Activated CD8-positive, alpha-beta memory T cell treated with anti-CD3 and anti-CD28 coated beads, Interleukin-2, amount 50 U/mL, for 24 hours (primary cell): ENCODE results near the gene CPM.
"Not testable (repeated sequence)": the region's sequence is repeated elsewhere in the genome, so short reads cannot be mapped to it uniquely, and the experiment has no call there.

Experiments
- DNase-seq: peaks from one replicate; pipeline ENCODE4 v3.0.0-alpha.2; 2020; ENCODE audit errors: extremely low read depth

CPM gene

GRCh38 chr12:68827895-68828671 lies 104.9 kb downstream of the CPM start:
- DNase-seq, result no peak

DNA sequence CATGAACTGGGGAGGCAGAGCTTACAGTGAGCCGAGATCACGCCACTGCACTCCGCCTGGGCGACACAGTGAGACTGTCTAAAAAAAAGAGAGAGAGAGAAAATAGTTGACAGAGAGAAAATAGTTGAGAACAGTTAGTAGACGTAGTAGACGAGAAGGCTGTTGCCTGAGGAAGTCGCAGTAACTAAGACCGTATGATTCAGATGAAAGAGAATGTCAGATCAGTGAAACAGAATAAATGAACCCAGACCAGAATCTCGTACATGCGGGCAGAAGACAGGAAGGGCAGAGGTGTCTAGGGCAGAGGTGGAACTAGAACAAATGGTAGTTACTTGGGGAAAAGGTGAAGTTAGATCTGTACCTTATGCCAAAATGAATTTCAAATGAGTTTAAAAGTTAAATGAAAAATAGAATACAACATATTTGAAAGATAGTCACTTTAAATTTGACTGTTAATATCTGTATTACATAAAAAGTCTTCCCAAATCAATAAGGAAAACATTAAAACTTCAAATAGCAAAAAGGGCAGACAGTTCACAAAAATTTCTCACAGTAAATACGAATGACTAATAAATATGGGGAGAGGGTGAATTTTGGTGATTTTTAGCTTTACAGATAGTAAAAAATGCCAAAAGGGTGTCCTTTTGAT lies 107.3 kb downstream of the CPM start:
- no peak for DNase-seq

DNA sequence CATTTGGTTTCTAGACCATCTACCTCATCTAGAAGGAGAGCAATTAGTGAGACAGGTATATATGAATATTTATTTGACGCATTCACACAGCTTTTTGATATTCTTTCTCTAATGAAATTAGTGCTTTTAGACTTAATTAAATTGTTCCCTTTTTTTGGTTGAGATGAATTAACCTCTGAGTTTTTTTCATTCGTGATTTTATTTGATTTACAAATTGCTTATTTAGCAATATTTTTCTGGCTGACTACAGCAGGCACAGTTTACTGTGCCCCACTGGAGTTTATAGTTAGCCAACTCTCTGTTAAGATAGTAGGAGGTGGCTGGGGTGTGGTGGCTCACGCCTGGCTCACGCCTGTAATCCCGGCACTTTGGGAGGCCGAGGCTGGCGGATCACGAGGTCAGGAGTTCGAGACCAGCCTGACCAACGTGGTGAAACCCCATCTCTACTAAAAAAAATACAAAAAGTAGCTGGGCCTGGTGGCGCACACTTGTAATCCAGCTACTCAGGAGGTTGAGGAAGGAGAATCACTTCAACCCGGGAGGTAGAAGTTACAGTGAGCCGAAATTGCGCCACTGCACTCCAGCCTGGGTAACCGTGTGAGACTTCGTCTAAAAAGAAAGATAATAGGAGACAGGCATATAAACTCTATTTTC lies 108.2 kb downstream of the CPM start:
- DNase-seq, result no peak

DNA sequence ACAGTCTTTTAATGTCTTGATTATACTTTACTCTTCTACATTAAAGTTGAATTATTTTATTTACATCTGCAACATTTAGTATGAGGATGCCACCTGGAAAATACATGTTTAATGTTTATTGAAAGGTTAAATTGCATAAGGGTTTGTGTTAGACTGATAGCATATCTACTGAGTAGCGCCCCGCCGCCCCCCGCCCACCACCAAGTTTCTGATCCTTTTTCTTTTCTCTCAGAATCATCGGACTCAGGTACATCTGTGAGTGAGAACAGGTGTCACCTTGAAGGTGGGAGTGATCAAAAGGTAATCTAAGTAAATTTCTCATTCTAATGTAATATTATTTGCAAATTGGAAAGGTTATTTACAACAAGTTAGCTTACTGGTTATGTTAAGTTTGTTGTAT lies 108.8 kb downstream of the CPM start:
- no peak for DNase-seq

DNA sequence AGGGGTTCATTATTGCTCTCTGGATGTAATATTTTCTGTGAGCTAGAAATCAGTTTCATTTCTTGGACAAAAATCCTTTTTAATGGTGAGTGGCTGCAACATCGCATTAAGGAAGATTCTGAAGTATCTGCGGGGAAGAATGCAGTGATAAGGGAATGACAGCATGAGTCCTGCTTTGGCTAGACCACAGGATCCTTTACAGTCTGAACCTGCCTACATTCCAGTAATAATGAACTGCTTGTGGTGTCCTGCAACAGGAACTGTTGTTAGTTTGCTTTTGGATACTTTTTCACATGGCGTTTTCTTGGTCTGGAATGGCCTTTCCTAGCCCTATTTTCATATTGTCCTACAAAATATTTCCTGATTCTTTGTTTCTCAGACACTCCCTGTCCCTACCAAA lies 109.3 kb downstream of the CPM start:
- DNase-seq, result no peak

DNA sequence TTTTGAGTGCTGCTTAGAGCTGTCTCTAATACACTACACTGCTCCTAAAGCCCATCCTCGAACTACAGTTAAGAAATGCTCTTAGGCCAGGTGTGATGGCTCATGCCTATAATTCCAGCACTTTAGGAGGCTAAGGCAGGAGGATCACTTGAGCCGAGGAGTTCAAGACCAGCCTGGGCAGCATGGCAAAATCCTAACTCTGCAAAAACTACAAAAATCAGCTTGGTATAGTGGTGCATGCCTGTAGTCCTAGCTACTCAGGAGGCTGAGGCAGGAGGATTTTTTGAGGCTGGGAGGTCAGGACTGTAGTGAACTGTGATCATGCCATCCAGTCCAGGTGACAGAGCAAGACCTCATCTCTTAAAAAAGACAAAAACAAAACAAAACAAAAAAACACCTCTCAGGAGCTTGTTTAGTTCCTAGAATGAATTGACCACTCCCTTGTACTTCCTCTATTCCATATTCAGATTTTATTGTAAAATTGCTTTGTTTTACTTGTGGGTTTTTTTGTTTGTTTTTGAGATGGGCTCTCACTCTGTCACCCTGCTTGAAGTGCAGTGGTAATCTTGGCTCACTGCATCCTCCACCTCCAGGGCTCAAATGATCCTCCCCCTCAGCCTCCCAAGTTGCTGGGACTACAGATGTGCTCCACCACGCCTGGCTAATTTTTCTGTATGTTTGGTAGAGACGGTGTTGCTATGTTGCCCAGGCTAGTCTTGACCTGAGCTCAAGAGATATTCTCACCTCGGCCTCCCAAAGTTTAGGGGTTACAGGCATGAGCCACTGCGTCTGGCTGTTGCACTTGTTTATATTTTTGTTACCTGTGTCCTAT lies 111.4 kb downstream of the CPM start:
- DNase-seq, result no peak

GRCh38 chr12:68819481-68819880 lies 113.5 kb downstream of the CPM start:
- DNase-seq, result not testable (repeated sequence)

- no peak for DNase-seq
Measured at GRCh38 chr12:68815928-68816800, 116.8 kb downstream of the CPM start.

GRCh38 chr12:68815232-68815927 lies 117.6 kb downstream of the CPM start:
- DNase-seq, result no peak

GRCh38 chr12:68814490-68815231 lies 118.3 kb downstream of the CPM start:
- no peak for DNase-seq

GRCh38 chr12:68813242-68813593 lies 119.8 kb downstream of the CPM start:
- no peak for DNase-seq

DNA sequence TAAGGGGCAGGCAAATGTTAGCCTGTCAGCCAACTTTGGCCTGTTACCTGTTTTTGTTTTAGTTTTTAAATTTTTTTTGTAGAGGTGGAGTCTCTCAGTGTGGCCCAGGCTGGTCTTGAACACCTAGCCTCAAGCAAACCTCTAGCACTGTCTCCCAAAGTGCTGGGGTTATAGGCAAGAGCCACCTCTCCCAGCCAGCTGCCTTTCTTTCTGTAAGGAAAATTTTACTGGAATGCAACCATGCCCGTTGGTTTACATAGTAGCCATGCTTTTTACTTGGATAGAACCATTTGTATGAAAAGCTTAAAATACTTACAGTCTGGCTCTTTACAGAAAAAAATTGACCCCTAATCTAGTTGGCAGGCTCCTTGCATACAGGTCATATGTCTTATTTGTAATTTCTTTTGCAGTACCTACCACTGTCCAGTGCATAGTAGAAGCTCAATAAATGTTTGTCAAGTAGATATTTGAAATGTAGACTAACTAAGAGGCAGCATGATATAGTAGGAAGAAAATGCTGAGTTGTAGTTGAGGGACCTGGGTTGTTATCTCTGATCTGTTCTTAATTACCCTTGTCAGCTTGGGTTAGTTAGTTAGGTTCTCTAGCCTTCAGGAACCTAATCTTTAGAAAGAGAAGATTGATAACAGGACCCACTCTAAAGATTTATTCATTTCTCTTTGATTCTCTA lies 120.3 kb downstream of the CPM start:
- no peak for DNase-seq

DNA sequence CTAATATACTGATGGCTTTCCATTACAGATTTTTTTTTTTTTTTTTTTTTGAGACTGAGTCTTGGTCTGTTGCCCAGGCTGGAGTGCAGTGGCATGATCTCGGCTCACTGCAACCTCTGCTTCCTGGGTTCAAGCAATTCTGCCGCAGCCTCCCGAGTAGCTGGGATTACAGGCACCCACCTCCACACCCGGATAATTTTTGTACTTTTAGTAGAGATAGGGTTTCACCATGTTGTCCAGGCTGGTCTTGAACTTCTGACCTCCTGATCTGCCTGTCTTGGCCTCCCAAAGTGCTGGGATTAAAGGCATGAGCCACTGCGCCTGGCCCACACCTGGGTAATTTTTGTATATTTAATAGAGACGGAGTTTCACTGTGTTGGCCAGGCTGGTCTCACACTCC lies 121.4 kb downstream of the CPM start:
- not testable (repeated sequence) for DNase-seq

DNA sequence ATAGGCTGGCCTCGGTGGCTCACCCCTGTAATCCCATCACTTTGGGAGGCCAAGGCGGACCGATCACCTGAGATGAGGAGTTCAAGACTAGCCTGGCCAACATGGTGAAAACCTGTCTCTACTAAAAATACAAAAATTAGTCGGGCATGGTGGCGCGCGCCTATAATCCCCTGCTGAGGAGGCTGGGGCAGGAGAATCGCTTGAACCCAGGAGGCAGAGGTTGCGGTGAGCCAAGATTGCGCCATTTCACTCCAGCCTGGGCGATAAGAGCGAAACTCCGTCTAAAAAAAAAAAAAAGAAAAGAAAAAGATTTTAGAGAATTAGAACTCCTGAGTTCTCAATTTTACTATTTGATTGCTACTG lies 123.0 kb downstream of the CPM start:
- not testable (repeated sequence) for DNase-seq

DNA sequence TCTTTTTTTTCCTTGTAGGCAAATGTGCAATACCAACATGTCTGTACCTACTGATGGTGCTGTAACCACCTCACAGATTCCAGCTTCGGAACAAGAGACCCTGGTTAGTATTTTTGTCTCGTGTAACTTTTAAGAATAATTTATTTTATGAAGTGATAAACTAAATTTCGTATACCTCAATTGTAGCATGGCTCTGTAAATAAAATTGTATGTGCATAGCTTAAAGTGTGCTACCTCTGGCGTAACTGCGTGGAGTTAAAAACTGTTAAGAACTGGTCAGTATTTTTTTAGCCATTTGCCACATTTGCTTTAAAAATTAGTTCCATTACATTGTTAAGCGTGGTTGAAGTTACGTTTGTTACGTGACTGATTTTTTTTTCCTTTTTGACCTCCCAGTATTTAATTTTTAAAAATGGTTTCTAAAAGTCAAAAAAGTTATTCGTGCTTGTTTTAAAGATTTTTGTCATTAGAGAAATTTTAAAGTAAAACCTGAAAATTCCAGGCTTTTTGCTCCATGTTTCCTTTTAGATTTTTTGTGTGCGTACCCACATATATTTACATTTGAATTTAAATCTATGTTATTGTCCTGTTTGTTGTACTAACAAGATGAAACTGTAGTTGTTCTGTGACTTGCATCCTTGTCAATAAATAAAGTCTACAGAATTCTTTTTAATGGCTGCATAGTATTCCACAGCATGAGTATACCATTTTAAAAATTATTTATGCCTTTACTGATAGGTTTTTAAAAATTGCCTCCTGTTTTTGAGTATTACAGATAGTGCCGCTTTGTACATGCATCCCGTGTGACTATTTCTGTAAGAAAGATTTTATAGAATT lies 123.6 kb downstream of the CPM start:
- DNase-seq, result no peak

- DNase-seq, result peak; percentile 36
Measured at GRCh38 chr12:68808388-68809189, 124.4 kb downstream of the CPM start.

DNA sequence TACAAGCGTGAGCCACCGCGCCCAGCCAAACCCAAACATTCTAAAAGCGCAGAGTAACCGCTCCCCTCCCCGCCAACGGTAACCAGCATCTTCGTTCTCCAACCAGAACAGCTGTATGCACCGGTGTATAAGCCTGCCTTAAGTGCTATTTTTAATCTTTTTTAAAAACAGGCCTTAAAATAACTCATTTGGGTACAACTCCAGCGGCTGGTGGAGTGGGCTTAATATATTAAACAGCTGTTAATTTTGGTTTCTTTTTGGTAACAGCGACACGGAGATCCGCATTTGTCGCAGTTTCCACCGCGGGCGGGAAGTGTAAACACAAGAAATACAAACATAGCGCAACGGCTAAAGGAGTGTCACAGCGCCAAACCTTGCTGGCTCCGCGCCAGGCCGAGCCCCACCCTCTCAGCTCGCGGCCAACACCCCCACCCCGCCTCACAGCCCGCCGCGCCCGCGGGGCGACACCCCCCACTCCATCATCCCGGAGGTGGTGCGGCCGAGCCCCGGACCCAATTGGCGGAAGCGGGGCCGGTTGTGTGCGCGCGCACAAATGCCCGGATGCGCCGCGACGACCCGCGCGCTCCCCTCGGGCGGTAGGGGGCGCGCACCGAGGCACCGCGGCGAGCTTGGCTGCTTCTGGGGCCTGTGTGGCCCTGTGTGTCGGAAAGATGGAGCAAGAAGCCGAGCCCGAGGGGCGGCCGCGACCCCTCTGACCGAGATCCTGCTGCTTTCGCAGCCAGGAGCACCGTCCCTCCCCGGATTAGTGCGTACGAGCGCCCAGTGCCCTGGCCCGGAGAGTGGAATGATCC lies 125.2 kb downstream of the CPM start, which contains the start of gene MDM2:
MDM2 (plus strand) TSS at position 602 of the 812 bp plus-strand sequence. CDS start 301 bp downstream, outside the sequence.
- peak; percentile 79 for DNase-seq
